Hepatocyte (in vitro differentiated cells): ENCODE measurements around the gene SQOR.

Experiments used
- EZH2 ChIP-seq: fragments of 200-600 bp; sonication (generic); IDR thresholded peaks from 2 replicates; pipeline ENCODE4 v1.6.1; 2016; ENCODE audit warnings: antibody characterized with exemption, mild to moderate bottlenecking, borderline replicate concordance
- EZH2phosphoT487 ChIP-seq: fragments of 200-600 bp; sonication (generic); IDR thresholded peaks from one replicate; pipeline ENCODE4 v1.6.1; 2018; ENCODE audit warnings: antibody characterized with exemption, mild to moderate bottlenecking, low read depth, moderate library complexity; ENCODE audit not compliant: unreplicated experiment, severe bottlenecking
- TF ChIP-seq, protein P1 (sequence below): fragments of 200-600 bp; sonication (generic); IDR thresholded peaks from 2 replicates; pipeline ENCODE4 v1.5.1; 2016; ENCODE audit warnings: antibody characterized with exemption, mild to moderate bottlenecking; ENCODE audit not compliant: poor library complexity

DNA sequence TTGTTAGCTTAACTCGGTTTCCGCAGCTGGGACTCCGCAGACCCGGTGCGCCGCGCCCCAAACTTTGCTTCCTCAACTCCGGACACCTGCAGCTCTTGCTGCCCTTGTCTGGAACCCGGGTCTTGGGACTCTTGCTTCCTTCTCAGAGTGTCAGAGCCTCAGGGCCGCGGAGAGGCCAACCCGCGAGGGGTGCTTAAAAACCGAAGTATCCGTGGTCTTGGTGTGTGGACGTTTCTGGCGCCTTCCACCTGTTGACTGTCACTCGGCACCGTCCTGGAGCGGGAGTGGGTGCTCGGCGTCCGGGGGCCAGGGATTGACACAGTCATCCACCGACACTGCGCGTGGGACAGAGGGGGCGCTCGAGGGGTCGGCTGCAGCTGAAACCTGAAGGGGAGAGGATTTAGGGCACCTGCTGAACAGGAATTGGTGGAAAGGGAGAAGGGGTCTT, 386 bp downstream of the SQOR start:
- TF ChIP-seq EZH2phosphoT487 (no peak), EZH2 (no peak)
- TF ChIP-seq, protein P1, sequence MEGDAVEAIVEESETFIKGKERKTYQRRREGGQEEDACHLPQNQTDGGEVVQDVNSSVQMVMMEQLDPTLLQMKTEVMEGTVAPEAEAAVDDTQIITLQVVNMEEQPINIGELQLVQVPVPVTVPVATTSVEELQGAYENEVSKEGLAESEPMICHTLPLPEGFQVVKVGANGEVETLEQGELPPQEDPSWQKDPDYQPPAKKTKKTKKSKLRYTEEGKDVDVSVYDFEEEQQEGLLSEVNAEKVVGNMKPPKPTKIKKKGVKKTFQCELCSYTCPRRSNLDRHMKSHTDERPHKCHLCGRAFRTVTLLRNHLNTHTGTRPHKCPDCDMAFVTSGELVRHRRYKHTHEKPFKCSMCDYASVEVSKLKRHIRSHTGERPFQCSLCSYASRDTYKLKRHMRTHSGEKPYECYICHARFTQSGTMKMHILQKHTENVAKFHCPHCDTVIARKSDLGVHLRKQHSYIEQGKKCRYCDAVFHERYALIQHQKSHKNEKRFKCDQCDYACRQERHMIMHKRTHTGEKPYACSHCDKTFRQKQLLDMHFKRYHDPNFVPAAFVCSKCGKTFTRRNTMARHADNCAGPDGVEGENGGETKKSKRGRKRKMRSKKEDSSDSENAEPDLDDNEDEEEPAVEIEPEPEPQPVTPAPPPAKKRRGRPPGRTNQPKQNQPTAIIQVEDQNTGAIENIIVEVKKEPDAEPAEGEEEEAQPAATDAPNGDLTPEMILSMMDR: peak; percentile 48
